Activated CD8-positive, alpha-beta T cell treated with anti-CD3 and anti-CD28 coated beads for 36 hours (primary cell): Measurements from ENCODE around the gene FGF2. TPM values are rescaled to one million over a fixed set of nuclear protein-coding genes. Genes with fewer than 3 reads are reported as not detected.

Experiments
- ATAC-seq: fragments of 200-7000 bp; cut with Tn5 transposase; one replicate; pipeline ENCODE4 v1.10.0; 2021; ENCODE audit warnings: mild to moderate bottlenecking, moderate library complexity
- CTCF ChIA-PET: fragments of 350-600 bp; sonication (Branson Sonifier 250); formaldehyde crosslinking; loops from one replicate; lab custom pipeline; 2021; ENCODE audit warnings: antibody characterized with exemption; lab: Charles Lee
- POLR2A ChIA-PET: fragments of 350-600 bp; sonication (Branson Sonifier 250); formaldehyde crosslinking; loops from one replicate; lab custom pipeline; 2021; ENCODE audit warnings: antibody characterized with exemption; lab: Charles Lee
- DNase-seq: peaks from one replicate; pipeline ENCODE4 v3.0.0-alpha.2; 2020
- H3K27ac Mint-ChIP-seq: one replicate; pipeline ENCODE4 v1.8.0; 2021; ENCODE audit warnings: mild to moderate bottlenecking, mixed read lengths
- H3K27me3 Mint-ChIP-seq: one replicate; pipeline ENCODE4 v1.8.0; 2021; ENCODE audit warnings: mixed read lengths
- H3K36me3 Mint-ChIP-seq: one replicate; pipeline ENCODE4 v1.8.0; 2021; ENCODE audit warnings: low read depth, mixed read lengths
- H3K4me1 Mint-ChIP-seq: one replicate; pipeline ENCODE4 v1.8.0; 2021; ENCODE audit warnings: low read depth, mixed read lengths
- H3K4me3 Mint-ChIP-seq: one replicate; pipeline ENCODE4 v1.8.0; 2021; ENCODE audit warnings: mild to moderate bottlenecking, moderate library complexity, mixed read lengths
- H3K9me3 Mint-ChIP-seq: one replicate; pipeline ENCODE4 v1.8.0; 2021; ENCODE audit warnings: mixed read lengths
- intact Hi-C: fragments of 100-400 bp; cut with micrococcal nuclease; formaldehyde crosslinking; loops from one replicate; pipeline ENCODE4 v1.10.0; 2022
- total RNA-seq, 2 experiments: library from RNA; stranded (reverse); gene quantifications; one replicate each; pipeline ENCODE4 v1.2.3, GENCODE V29; 2021
- TF ChIP-seq, protein P1 (sequence below): fragments of 200-600 bp; IDR thresholded peaks from one replicate; pipeline ENCODE4 v1.8.0; 2022; ENCODE audit warnings: antibody characterized with exemption, mild to moderate bottlenecking

Gene FGF2
- total RNA-seq, 2 experiments from 2014 or later, result 0.13 TPM; not detected in 1

- Mint-ChIP-seq H3K4me3 (no peak overlapping the region), H3K36me3 (peaks cover 2% of the 10 kb centered on the region), H3K4me1 (peaks cover 6% of the 10 kb centered on the region), H3K27ac (no peak overlapping the region), H3K9me3 (no peaks in the 10 kb centered on the region), H3K27me3 (no peaks in the 10 kb centered on the region)
- TF ChIP-seq, protein P1, sequence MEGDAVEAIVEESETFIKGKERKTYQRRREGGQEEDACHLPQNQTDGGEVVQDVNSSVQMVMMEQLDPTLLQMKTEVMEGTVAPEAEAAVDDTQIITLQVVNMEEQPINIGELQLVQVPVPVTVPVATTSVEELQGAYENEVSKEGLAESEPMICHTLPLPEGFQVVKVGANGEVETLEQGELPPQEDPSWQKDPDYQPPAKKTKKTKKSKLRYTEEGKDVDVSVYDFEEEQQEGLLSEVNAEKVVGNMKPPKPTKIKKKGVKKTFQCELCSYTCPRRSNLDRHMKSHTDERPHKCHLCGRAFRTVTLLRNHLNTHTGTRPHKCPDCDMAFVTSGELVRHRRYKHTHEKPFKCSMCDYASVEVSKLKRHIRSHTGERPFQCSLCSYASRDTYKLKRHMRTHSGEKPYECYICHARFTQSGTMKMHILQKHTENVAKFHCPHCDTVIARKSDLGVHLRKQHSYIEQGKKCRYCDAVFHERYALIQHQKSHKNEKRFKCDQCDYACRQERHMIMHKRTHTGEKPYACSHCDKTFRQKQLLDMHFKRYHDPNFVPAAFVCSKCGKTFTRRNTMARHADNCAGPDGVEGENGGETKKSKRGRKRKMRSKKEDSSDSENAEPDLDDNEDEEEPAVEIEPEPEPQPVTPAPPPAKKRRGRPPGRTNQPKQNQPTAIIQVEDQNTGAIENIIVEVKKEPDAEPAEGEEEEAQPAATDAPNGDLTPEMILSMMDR, result no peak
- intact Hi-C loops, result no loop called here
- ChIA-PET CTCF (interaction anchor here (1.0 kb wide), 1 partner anchor 160 kb away, joined by 5 read pairs; no protein-coding TSS in a partner anchor), POLR2A (no interaction called here)
- ATAC-seq (no peak), DNase-seq (no peak)
Observed at GRCh38 chr4:122917731-122918130, 91.1 kb downstream of the FGF2 start.

GRCh38 chr4:122920473-122920872 is 93.8 kb downstream of the FGF2 start:
- Mint-ChIP-seq H3K36me3 (peaks cover 2% of the 10 kb centered on the region), H3K9me3 (no peaks in the 10 kb centered on the region), H3K4me1 (peaks cover 6% of the 10 kb centered on the region), H3K27me3 (no peaks in the 10 kb centered on the region), H3K4me3 (no peak overlapping the region), H3K27ac (no peak overlapping the region)
- TF ChIP-seq, protein P1, result no peak
- intact Hi-C loops, result loop anchor here (10.0 kb wide), 1 partner anchor 316 kb away; no protein-coding TSS in a partner anchor
- POLR2A ChIA-PET, result no interaction called here
- no peak for ATAC-seq
- CTCF ChIA-PET, result interaction anchor here (0.9 to 4.1 kb wide), 6 partner anchors 10 to 165 kb away, joined by 3 to 19 read pairs (median 5); no protein-coding TSS in a partner anchor
- no peak for DNase-seq

DNA sequence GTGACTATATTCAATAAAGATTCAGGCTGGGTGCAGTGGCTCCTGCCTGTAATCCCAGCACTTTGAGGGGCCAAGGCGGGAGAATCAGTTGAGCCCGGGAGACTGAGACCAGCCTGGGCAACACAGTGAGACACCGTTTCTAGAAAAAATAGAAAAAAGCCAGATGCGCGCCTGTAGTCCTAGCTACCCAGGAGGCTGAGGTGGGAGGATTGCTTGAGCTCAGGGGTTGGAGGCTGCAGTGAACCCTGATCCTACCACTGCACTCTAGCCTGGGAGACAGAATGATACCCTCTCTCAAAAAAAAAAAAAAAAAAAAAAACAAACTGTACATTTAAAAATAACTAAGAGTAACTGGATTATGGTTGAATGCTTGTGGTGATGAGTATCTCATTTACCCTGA is 94.7 kb downstream of the FGF2 start:
- ChIA-PET CTCF (interaction anchor here (0.7 to 4.1 kb wide), 4 partner anchors 9 to 317 kb away, joined by 3 to 19 read pairs (median 12); no protein-coding TSS in a partner anchor), POLR2A (no interaction called here)
- H3K4me3 Mint-ChIP-seq, result peak overlapping the region; percentile 37

GRCh38 chr4:122921971-122922876 is 95.6 kb downstream of the FGF2 start, which contains the start of gene NUDT6:
TSS of gene NUDT6 (minus strand) at chr4:122922597. CDS start at chr4:122922572, 25 bp downstream.
- no peaks in the 10 kb centered on the region for H3K27me3 Mint-ChIP-seq
- no peaks in the 10 kb centered on the region for H3K9me3 Mint-ChIP-seq
- H3K36me3 Mint-ChIP-seq, result no peaks in the 10 kb centered on the region
- ChIA-PET POLR2A (interaction anchor here (0.9 kb wide), 1 partner anchor 477 kb away, joined by 3 read pairs; no protein-coding TSS in a partner anchor), CTCF (interaction anchor here (1.0 to 4.1 kb wide), 3 partner anchors 8 to 189 kb away, joined by 3 to 19 read pairs (median 19); partner anchors contain the start of gene BBS12)
- ATAC-seq (peak; percentile 51), DNase-seq (peak; percentile 52)
- peaks cover 12% of the 10 kb centered on the region for H3K4me1 Mint-ChIP-seq
- intact Hi-C loops, result loop anchor here (2.0 to 10.0 kb wide), 2 partner anchors 163 to 317 kb away; no protein-coding TSS in a partner anchor
- no peak within 1 kb of the TSS for H3K4me3 Mint-ChIP-seq
- TF ChIP-seq, protein P1, result no peak
- H3K27ac Mint-ChIP-seq, result peak within 1 kb of the TSS; percentile 96

More for the DNA sequence above, 94.7 kb downstream of the FGF2 start:
- no peak overlapping the region for H3K27ac Mint-ChIP-seq
- TF ChIP-seq, protein P1, result no peak
- intact Hi-C loops, result loop anchor here (10.0 kb wide), 1 partner anchor 316 kb away; no protein-coding TSS in a partner anchor
- no peaks in the 10 kb centered on the region for H3K27me3 Mint-ChIP-seq
- no peak for DNase-seq
- ATAC-seq, result no peak
- H3K9me3 Mint-ChIP-seq, result no peaks in the 10 kb centered on the region
- H3K36me3 Mint-ChIP-seq, result no peaks in the 10 kb centered on the region
- H3K4me1 Mint-ChIP-seq, result peaks cover 6% of the 10 kb centered on the region
